VCaP (cell line): Measurements from ENCODE around the gene CAMTA1.

Source experiments
- H3K27ac ChIP-seq: fragments of 450-650 bp; 2 replicates; pipeline ENCODE4 v1.5.1; 2017
- CTCF ChIP-seq: fragments of 450-650 bp; conservative IDR thresholded peaks from 2 replicates; pipeline ENCODE4 v1.5.1; 2017; ENCODE audit warnings: mild to moderate bottlenecking, moderate library complexity

Gene CAMTA1

GRCh38 chr1:7362947-7363346 lies 577.7 kb downstream of the CAMTA1 start:
- no peak for TF ChIP-seq CTCF
- no peak overlapping the region for H3K27ac ChIP-seq

- no peak for TF ChIP-seq CTCF
- no peak overlapping the region for H3K27ac ChIP-seq
Measured at GRCh38 chr1:7363450-7363849, 578.2 kb downstream of the CAMTA1 start.

- no peak overlapping the region for H3K27ac ChIP-seq
- TF ChIP-seq CTCF: no peak
Measured at GRCh38 chr1:7365706-7366105, 580.5 kb downstream of the CAMTA1 start.

- H3K27ac ChIP-seq: peak overlapping the region; percentile 71
- TF ChIP-seq CTCF: no peak
Measured at GRCh38 chr1:7366286-7366954, 581.2 kb downstream of the CAMTA1 start.

- TF ChIP-seq CTCF: peak; percentile 74
- H3K27ac ChIP-seq: peak overlapping the region; percentile 71
Measured at GRCh38 chr1:7366955-7367665, 581.9 kb downstream of the CAMTA1 start.

GRCh38 chr1:7369866-7370265 lies 584.6 kb downstream of the CAMTA1 start:
- H3K27ac ChIP-seq: no peak overlapping the region
- TF ChIP-seq CTCF: no peak

GRCh38 chr1:7371926-7372325 lies 586.7 kb downstream of the CAMTA1 start:
- no peak overlapping the region for H3K27ac ChIP-seq
- no peak for TF ChIP-seq CTCF
